Stomach (tissue), 4 donors: ENCODE results near the gene MBNL3.

Source experiments
- EP300 ChIP-seq: sonication (generic); formaldehyde crosslinking; IDR thresholded peaks from one replicate; pipeline ENCODE4 v1.6.1; 2017; ENCODE audit warnings: antibody characterized with exemption
- POLR2A ChIP-seq, 4 donors: fragments of 450-650 bp; IDR thresholded peaks; one replicate each; pipeline ENCODE4 v1.6.1; 2016; ENCODE audit warnings: antibody characterized with exemption in 4 of 4, control low read depth in 2 of 4, mild to moderate bottlenecking in 1 of 4, moderate library complexity in 1 of 4
- POLR2AphosphoS5 ChIP-seq, 3 donors: sonication (generic); formaldehyde crosslinking; IDR thresholded peaks; one replicate each; pipeline ENCODE4 v1.6.1; 2016; ENCODE audit warnings: antibody characterized with exemption in 3 of 3
- TF ChIP-seq, protein P1 (sequence below), 7 experiments: fragments of 450-650 bp in 4 of 7; fragments of 200-600 bp in 3 of 7; sonication (generic) in 3 of 7; IDR thresholded peaks; one replicate each; pipeline ENCODE4 v1.5.1; 2016 to 2019; ENCODE audit warnings: antibody characterized with exemption in 7 of 7, control low read depth in 2 of 7, mild to moderate bottlenecking in 1 of 7

DNA sequence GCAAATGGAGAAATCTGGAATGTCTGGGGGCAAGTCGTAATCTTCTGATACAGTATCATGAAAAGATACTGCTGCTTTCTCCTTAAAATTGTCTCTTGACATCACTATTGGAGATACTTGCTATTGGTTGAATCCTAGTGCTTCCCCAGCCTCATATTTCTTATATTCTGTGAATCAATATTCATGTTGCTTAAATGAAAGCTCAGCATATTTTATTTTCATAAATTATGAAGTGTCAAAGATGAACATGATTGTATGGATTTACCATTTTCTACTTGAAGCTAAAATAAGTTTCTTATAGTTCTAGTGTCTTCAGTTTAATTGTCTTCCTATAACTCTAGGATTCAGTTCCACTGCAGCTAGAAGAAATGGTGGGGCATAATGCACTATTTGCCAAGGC is 29.6 kb upstream of the MBNL3 start:
- TF ChIP-seq, protein P1, sequence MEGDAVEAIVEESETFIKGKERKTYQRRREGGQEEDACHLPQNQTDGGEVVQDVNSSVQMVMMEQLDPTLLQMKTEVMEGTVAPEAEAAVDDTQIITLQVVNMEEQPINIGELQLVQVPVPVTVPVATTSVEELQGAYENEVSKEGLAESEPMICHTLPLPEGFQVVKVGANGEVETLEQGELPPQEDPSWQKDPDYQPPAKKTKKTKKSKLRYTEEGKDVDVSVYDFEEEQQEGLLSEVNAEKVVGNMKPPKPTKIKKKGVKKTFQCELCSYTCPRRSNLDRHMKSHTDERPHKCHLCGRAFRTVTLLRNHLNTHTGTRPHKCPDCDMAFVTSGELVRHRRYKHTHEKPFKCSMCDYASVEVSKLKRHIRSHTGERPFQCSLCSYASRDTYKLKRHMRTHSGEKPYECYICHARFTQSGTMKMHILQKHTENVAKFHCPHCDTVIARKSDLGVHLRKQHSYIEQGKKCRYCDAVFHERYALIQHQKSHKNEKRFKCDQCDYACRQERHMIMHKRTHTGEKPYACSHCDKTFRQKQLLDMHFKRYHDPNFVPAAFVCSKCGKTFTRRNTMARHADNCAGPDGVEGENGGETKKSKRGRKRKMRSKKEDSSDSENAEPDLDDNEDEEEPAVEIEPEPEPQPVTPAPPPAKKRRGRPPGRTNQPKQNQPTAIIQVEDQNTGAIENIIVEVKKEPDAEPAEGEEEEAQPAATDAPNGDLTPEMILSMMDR (IDR thresholded peaks at IDR 0.05) = no peak
- TF ChIP-seq POLR2A (IDR thresholded peaks at IDR 0.05) (no peak), POLR2AphosphoS5 (IDR thresholded peaks at IDR 0.05) (no peak), EP300 (no peak)
